Activated CD4-positive, alpha-beta T cell treated with anti-CD3 and anti-CD28 coated beads for 24 hours (primary cell): ENCODE data around the gene KCNH3.
"Not testable (repeated sequence)": the region's sequence is repeated elsewhere in the genome, so short reads cannot be mapped to it uniquely, and the experiment has no call there.

Experiments used
- DNase-seq, 2 donors: peaks; one replicate each; pipeline ENCODE4 v3.0.0-alpha.2; 2020; ENCODE audit warnings: low read depth in 2 of 2

Gene KCNH3, protein sequence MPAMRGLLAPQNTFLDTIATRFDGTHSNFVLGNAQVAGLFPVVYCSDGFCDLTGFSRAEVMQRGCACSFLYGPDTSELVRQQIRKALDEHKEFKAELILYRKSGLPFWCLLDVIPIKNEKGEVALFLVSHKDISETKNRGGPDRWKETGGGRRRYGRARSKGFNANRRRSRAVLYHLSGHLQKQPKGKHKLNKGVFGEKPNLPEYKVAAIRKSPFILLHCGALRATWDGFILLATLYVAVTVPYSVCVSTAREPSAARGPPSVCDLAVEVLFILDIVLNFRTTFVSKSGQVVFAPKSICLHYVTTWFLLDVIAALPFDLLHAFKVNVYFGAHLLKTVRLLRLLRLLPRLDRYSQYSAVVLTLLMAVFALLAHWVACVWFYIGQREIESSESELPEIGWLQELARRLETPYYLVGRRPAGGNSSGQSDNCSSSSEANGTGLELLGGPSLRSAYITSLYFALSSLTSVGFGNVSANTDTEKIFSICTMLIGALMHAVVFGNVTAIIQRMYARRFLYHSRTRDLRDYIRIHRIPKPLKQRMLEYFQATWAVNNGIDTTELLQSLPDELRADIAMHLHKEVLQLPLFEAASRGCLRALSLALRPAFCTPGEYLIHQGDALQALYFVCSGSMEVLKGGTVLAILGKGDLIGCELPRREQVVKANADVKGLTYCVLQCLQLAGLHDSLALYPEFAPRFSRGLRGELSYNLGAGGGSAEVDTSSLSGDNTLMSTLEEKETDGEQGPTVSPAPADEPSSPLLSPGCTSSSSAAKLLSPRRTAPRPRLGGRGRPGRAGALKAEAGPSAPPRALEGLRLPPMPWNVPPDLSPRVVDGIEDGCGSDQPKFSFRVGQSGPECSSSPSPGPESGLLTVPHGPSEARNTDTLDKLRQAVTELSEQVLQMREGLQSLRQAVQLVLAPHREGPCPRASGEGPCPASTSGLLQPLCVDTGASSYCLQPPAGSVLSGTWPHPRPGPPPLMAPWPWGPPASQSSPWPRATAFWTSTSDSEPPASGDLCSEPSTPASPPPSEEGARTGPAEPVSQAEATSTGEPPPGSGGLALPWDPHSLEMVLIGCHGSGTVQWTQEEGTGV

DNA sequence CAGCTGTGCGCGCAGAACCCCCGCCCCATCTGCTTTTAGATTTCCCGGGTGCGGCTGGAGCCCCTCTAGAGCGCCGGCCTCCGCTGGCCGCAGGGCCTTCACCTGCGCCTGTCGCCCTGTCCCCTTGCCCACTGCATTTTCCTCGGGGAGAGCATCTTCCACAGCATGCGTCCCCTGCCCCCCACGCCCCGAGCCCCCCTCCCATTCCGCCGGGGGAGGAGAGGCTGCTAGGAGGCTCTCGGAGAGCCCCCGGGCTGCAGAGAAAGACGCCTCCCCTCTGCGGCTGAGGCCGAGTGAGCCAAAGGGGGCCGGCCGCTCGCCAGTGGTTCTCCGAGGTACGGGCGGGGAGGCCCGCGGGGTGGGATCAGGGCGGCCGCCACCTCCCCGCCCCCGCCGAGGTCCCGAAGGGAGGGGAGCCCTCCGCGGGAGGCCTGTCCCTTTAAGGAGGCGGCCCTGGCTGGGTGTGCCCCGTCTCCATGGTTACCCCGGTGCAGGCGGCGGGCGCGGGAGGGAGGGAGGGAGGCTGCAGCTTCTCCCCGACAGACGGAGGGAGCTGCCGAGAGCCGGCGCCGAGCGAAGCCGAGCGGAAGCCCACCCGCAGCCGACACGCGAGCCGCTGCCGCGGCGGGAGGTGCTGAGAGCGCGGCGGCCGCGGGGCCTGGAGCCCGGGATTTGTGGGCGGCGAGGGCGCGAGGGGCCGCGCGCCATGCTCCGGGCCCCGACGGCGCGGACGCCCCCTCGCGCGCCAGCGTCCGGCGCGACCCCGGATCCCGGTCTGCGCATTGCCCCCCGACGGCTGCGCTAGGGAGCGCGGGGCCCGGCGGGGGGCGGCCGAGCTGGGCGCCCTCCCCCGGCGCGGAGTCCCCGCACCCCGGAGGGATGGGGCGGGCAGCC lies at the start of gene KCNH3:
KCNH3 (plus strand) TSS at position 521 of the 894 bp plus-strand sequence. CDS start 387 bp downstream, outside the sequence.
- peak; percentile 61 to 70 for DNase-seq

DNA sequence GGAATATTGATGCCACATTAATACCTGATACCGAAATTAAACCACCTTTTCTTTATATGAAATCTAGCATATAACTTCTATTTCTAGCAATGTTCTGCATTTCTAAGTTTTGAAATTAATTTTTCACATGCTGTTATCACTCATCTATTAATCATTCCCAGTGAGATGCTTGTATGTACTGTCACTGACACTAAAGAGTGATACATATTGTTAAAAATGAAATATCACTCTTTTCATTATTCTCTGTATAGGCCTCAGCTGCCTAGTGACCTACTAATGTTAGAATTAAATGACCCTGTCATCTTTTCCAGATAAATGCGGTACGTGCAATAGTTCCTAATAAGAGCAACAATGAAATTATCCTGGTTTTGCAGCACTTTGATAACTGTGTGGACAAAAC lies 49.7 kb upstream of the KCNH3 start:
- no peak for DNase-seq

DNA sequence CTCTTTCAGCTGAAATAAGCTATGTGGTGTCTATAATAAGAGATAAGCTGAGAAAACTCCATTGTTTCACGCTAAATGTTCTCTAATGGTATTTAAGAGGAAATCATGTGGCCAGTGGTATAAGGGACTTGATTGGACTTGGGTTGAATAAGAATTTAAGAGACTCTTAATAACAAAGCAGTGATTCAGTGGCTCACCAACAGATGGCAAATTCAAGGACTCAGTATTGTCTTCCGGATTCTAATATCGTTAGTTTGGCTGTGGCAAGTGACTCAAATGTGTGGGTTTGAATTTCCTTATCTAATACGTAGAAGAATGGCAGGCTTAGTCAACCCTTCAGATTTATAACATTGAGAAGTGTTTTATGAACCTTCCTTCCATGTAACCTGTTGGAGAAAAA lies 49.1 kb upstream of the KCNH3 start:
- no peak for DNase-seq

DNA sequence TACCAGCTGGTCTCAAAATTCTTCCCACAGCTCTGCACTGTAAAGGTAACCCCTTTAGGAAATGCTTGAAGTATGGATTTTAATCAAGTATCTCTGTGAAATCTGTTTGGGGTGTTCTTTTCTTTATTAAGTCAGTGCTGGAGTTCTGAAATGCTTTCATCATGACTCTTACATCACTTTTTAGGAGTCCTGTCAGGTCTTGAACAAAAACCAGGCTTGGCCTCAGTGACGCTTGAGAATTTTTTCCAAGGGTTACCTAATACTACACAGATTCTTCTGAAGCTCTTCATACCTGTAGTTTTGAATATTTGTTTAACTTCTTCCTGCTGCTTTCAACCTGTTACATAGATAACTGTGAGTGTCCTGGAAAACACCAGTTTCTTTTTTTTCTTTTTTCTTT lies 47.0 kb upstream of the KCNH3 start:
- no peak for DNase-seq

DNA sequence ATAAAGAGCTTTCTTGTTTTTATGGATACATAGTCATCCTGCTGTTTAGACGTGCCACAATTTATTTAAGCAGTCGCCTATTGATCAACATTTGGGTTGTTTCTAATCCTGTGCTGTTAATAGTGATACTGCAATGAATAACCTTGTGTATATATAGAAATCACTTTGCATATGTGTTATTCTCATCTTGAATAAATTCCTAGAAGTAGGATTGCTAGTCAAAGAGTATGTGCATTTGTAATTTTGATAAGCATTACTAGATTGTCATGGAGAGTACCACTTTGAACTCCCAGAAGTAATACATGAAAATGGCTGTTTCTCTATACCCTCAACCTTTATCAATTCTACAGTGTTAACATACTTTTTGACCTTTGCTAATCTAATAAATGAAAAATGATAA lies 44.9 kb upstream of the KCNH3 start:
- no peak for DNase-seq

DNA sequence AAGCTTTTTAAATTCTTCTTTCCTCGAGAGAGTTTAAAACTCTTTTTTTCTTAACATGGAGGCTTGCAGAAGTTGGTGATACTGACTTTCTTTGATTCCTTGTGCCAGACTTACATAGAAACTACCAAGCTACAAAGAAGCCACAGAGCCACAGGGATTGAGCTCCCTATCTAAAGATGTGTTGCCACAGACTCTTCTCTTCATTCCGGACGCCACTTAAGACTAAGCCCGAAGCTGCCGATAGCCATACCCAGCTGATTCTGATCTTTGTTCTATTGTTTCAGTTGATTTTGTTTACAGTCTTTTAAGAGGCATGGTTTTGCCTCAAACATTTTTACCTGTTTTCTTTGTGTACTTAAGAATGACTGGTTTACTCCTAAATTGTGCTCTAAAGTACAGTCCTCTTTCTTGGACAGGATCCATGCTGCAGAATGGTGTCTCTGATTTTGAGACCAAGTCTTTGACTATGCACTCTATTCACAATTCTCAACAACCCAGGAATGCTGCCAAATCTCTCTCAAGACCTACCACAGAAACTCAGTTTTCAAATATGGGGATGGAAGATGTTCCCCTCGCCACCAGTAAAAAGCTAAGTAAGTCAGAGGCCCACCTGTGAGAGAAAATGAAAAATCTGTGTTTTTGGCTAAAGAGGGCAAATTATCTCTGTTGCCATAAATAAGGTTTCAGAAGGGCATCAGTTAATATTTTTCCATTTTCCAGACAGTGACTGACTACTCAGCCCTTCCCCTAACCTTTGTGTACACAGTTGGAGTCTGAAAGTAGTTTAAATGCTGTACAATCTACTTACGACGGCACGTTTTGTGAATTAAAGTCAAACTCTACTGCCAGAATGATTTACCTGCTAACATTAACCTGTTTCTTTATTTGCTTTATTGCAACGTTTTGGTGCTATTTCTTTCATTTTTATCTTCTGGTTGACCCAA lies 42.1 kb upstream of the KCNH3 start:
- DNase-seq: no peak

DNA sequence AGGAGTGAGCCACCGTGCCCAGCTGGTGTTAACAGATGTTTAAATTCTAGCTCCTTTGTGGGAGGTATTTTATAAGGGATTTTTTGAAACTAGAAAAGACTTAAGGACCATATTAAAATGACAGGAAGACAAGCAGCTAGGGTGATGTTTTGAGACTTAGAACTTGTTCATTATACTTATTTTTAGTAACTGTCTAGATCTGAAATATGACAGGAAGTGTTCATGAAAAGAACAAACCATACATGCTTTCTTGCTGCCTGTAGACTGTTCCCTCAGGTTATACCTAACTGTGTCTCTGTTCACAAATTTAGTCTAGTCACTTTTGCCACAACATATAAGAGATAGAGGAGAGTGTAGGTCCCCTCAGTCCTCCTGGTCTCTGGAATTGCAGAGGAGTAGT lies 36.9 kb upstream of the KCNH3 start:
- no peak for DNase-seq

DNA sequence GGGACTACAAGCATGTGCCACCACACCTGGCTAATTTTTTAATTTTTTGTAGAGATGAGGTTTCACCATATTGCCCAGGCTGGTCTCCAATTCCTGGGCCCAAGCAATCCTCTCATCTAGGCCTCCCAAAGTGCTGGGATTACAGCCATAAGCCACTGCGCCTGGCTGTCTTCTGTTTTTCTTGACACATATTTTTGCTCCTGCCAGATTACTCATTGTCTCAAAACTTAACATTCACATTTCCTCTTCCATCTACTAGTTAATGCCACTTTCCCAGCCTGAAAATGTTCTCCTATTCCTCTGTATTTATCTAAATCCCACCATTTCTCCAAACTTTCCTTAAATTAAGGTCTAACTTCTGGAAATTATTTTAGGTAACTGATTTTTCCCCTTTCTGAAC lies 36.2 kb upstream of the KCNH3 start:
- no peak for DNase-seq

DNA sequence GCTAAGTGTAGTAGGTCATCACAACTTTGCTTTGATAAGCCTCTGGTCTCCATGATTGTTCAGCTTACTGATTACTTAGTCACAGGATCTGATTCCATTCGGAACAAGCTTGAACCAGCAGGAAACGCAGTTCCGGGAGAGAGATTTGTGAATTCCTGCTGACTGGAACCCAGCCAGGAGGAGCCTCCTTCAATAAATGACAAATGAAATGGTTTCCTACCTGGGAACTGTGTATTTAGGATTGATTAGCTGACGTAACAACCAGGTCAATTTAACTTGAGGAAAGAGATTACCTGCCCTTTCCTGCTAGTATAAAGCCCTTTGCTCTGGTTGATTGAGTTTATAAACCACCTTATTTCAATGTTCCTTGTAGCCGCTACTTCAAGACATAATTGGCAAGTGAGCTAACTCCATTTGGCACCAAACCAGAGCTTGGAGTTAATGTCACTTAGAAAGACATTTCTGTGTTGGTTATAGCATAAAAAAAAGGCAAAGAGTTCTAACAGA lies 35.1 kb upstream of the KCNH3 start:
- no peak for DNase-seq

DNA sequence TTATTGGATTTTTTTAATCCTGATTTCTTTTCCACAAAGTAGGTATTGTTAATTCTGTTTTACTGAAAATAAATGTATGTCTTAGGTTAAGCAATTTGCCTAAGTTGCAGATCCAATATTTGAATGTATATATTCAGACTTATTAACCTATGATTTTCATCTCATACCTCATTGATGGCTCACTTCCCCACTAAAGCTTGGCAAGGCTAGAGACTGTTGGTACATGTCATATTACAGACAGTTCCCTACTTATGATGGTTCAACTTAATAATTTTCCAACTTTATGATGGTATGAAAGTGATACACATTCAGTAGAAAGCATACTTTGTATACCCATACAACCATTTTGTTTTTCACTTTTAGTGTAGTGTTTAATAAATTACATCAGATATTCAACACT lies 33.2 kb upstream of the KCNH3 start:
- DNase-seq: no peak

DNA sequence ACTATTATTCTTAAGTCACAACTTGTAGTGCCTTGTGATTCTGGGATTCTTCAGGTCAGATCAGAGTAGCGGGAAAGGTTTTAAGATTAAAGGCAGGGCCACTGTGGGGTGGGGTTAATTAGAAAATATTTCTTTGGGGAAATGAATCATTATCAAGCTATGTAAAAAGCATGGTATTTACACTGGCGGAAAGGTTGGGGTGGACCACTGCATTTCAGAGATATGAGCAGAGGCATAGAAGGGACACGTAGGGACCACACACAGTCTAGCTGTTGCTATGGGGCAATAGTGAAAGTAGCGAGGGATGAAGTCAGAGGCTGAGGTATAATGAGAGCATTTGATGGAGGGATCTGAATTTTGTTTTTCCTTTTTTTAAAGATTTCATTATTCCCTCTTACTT lies 31.7 kb upstream of the KCNH3 start:
- no peak for DNase-seq

DNA sequence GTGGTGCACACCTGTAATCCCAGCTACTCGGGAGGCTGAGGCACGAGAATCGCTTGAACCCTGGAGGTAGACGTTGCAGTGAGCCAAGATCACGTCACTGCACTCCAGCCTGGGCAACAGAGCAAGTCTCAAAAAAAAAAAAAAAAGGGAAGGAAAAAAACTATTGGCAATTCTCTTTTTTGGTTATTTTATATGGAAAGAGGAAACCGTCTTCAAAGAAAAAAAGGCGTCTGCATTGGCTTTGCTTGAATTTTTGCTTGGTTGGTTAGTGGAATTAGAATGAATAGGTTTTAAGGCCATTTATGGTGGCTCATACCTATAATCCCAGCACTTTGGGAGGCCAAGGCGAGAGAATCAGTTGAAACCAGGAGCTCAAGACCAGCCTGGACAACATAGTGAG lies 29.1 kb upstream of the KCNH3 start:
- not testable (repeated sequence) for DNase-seq

DNA sequence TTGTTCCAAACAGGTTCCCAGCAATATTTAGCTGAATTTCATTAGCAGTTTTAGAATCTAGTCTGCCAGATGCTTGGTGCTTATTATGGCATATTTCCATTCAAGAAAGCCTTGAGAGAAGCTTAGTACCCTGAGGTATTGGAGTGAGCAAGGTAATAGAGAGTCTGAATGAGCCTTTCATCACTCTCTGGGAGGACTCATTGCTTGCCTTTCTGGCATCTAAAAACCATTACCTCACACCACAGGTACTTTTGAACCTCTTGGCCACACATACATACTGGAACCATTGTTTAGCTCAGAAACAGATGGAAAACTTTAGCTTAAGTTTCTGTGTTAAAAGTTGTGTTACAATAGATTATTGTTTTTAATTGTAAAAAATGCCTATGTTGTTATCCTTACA lies 27.4 kb upstream of the KCNH3 start:
- DNase-seq: no peak

DNA sequence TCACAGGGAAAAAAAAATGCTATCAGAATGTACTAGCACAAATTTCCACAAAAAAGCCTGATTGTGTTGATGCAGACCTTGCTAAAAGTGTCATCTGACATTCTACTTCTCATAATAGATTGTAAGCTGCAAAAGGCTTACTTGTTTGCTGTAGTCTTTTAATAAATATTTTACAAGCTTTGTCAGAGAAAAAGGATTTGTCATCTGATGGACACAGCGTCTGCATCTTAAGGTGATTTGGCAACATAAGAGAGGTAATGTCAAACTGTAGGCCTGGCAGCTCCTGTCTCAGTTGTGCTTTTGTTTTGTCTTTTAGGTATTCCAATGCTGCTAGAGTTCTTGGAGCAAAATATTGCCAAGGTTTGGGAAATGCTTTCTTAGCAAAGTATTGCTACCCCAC lies 26.3 kb upstream of the KCNH3 start:
- no peak for DNase-seq

DNA sequence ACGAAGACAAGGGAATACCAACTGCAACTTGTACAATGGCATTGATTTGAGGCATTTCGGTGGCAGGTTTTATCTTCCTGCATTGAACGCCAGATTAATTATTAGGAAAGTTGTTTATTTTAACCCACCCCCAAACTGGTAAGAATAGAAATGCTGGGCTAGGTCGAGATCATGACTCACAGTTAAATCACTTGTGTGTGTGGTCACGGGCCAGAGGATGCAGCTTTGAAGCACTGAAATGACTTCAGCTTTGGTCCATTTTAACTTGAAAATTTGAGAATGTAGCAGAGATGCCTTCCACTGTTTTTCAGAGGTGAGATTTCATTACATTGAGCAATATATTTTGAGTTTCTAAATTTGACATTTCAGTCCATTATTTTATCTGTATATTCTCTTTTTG lies 23.6 kb upstream of the KCNH3 start:
- no peak for DNase-seq

DNA sequence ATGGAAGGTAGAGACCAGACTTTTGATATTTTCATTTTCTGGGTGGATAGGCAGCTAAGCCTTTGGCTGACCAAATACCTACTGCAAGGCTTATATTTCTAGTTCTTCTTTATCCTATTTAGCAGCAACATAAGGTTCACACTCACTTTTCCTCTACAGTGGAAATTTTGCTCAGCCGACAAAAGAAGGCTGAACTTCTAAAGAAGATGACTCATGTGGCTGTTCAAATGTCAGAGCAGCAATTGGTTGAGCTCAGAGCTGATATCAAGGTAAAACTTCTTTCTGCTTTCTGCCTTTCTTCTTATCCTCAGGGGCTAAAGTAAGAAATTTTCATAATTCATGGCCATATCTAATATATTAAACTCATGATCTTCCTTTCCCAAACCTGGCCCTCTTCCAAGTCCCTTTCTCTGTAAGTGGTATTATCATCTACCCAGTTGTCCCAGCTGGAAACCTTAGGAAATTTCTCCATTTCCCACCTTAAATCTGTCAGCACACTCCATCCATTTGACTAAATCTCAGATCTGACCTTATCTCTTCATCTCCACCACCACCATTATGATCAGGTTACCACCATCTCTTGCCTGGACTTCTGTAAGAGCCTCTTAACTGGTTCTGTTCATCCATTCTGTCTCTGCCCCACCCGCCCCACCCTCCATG lies 19.8 kb upstream of the KCNH3 start:
- no peak for DNase-seq

DNA sequence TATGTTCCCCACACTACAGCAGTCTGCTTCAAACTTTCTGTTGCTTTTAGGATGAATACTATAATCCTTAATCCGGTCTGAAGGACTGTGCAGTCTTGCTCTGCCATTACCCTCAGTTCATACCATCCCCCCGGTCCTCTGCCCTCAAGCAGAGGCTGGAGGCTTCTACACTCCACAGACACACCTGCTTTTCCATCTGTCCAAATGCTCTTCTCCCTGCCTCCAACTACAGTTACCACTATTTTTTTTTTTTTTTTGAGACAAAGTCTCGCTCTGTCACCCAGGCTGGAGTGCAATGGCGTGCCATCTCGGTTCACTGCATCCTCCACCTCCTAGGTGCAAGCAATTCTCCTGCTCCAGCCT lies 19.3 kb upstream of the KCNH3 start:
- DNase-seq: no peak

DNA sequence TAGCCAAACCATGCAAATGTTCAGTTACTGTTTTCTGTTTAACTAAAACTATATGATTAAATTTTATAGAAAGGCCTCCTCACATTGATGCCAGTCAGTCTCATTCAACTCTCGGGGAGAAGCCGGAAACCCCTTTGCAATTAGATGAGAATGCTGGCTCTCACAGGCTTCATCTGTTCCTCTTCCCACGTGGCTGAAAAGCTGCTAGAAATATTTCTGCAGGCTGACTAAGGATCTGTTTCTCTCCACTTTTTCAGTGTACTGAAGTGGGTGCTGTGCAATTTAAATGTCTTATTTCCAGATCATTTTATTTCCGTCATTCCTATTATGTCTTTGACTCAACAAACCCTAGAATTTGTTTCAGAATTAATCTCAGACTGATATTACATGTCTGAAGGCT lies 17.4 kb upstream of the KCNH3 start:
- DNase-seq: no peak

DNA sequence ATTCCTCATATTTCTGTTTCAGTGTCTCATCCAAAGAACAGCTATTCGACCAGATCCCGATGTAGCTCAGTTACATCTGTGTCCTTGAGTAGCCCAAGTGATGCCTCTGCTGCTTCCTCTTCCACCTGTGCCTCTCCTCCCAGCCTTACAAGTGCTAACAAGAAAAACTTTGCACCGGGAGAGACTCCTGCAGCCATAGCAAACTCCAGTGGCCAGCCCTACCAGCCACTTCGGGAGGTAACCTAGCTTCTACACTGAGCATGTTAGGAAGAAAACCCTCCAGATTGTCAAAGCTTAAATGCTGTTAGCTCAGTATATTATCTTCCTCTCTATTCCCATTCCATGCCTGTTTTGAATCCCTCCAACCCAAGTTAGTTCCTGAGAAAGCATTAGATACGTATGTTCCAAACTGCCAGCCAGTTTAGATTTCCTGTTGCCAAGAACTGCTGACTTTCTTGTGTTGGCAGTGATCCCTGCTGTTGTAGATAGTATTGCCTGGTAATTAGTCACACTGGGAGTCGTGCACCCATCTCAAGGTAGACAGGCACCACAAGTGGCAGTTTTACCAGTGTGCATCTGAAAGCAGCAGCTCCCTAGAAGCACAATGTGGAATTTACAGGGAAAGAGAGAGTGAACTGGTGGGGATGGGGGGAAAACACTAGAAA lies 14.0 kb upstream of the KCNH3 start:
- no peak for DNase-seq
